Activated naive CD4-positive, alpha-beta T cell treated with anti-CD3 and anti-CD28 coated beads, Interleukin-2, amount 50 U/mL, for 72 hours (primary cell): ENCODE data around the gene ZBTB8A. TPM values are rescaled to one million over a fixed set of nuclear protein-coding genes. Genes with fewer than 3 reads are reported as not detected.
"Not testable (repeated sequence)": the region's sequence is repeated elsewhere in the genome, so short reads cannot be mapped to it uniquely, and the experiment has no call there.

ENCODE experiments used
- ATAC-seq, 2 donors: fragments of 150-1000 bp; cut with Tn5 transposase; 2 replicates each; pipeline ENCODE4 v1.10.0; 2021; ENCODE audit warnings: mild to moderate bottlenecking in 2 of 2, moderate library complexity in 2 of 2
- DNase-seq, 2 donors: peaks; one replicate each; pipeline ENCODE4 v3.0.0; 2021 to 2022; ENCODE audit warnings: low spot score in 2 of 2
- H3K27ac Mint-ChIP-seq, 2 donors: one replicate each; pipeline ENCODE4 v1.8.0; 2022; ENCODE audit warnings: mild to moderate bottlenecking in 2 of 2, mixed read lengths in 2 of 2
- H3K36me3 Mint-ChIP-seq, 2 donors: one replicate each; pipeline ENCODE4 v1.8.0; 2022; ENCODE audit warnings: mixed read lengths in 2 of 2
- H3K9me3 Mint-ChIP-seq, 2 donors: one replicate each; pipeline ENCODE4 v1.8.0; 2022; ENCODE audit warnings: mixed read lengths in 2 of 2
- total RNA-seq, 2 donors: library from RNA; stranded (reverse); gene quantifications; one replicate each; pipeline ENCODE4 v1.2.3, GENCODE V29; 2022

Gene ZBTB8A
- total RNA-seq, 2 donors from 2014 or later: 0.16 to 0.18 TPM

DNA sequence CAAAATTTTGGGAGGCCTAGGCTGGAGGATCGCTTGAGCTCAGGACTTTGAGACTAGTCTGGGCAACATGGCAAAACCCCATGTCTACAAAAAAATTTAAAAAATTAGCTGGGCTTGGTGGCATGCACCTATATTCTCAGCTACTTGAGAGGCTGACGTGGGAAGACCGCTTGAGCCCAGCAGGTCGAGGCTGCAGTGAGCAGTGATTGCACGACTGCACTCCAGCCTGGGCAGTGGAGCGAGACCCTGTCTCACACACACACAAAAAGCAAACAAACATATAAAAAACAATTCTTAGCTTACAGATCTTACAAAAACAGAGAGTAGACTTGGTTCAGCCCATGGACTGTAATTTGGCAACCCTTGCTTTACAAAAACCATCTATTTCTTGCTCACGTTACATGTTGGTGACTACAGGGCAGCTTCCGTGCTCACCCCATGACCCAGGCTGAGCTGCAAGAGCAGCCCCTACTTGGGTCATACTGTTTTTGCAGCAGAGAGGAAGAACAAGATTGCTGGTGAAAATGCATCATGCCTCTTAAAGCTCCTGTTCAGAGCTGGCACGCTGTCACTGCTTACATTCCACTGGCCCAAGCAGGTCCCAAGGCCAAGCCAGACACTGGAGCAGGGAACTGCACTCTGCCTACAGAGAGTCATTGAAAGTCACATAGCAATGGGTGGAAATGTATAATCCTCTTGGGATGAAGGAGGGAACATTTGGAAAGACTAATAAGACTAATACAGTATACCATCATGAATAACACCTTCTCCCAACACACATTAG is 13.4 kb upstream of the ZBTB8A start:
- no peaks in the 10 kb centered on the region for H3K9me3 Mint-ChIP-seq

GRCh38 chr1:32528550-32528949 is 10.7 kb upstream of the ZBTB8A start:
- H3K9me3 Mint-ChIP-seq, H3K27ac Mint-ChIP-seq, H3K36me3 Mint-ChIP-seq, DNase-seq, ATAC-seq: not testable (repeated sequence)

More for the DNA sequence above, 13.4 kb upstream of the ZBTB8A start:
- Mint-ChIP-seq H3K27ac (no peak overlapping the region), H3K36me3 (no peaks in the 10 kb centered on the region)
- ATAC-seq (no peak), DNase-seq (no peak)

- Mint-ChIP-seq H3K9me3 (no peaks in the 10 kb centered on the region), H3K27ac (no peak overlapping the region)
- ATAC-seq: no peak
These were observed 5.4 kb upstream of the ZBTB8A start for GRCh38 chr1:32533792-32534327.

GRCh38 chr1:32536117-32536516 is 3.1 kb upstream of the ZBTB8A start:
- DNase-seq: no peak

More at GRCh38 chr1:32533792-32534327, 5.4 kb upstream of the ZBTB8A start:
- no peak for DNase-seq
- H3K36me3 Mint-ChIP-seq: peaks cover 1 to 2% of the 10 kb centered on the region in 2 donors

GRCh38 chr1:32536764-32537163 is 2.5 kb upstream of the ZBTB8A start:
- DNase-seq: no peak
- peaks cover 5 to 12% of the 10 kb centered on the region in 2 donors for H3K36me3 Mint-ChIP-seq

More at GRCh38 chr1:32536117-32536516, 3.1 kb upstream of the ZBTB8A start:
- Mint-ChIP-seq H3K27ac (no peak overlapping the region), H3K9me3 (no peaks in the 10 kb centered on the region), H3K36me3 (peaks cover 5 to 12% of the 10 kb centered on the region in 2 donors)
- no peak for ATAC-seq

DNA sequence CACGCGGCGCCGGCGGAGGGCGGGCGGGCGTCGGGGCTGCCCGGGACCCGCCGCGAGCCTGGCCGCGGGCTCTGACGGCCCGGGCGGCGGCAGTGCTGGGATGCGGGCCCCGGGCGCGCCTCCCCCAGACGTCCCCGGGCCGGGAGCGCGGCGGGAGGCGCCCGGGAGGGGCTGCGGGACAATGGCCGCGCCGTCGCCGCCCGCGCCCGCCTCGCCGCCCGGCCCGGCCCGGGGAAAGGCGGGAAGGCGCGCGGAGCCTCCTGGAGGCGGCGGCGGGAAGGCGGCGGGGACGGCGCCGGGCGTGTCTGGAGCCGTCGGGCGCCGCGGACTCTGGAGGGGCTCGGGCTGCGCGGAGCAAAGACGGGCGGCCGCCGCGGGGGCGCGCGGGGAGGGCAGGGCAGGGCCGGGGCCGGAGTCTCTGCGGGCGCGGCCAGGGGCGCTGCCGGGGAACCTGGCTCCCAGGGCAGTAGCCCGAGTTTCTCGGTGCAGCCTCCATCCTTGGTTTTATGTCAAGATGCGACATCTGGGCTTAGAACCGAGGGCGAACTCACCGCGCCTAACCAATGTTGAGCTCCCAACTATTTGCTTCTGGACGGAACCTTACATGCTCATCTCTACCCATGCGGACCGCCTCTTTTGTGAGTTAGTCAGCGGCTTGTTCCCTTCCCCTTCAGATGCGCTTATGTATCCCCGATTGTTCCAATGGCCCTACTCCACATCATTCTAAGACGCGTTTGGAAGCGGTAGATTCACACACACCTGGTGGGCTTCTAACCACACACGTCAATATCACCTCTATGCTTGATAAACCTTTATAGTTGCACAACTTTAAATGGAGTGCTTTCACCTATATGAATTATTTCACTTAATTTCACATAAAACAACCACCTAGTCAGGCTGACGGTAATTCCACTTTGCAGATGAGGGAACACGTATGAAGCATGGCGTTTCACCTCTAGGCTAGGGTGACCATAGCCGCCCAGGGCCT is 651 bp downstream of the ZBTB8A start:
- ATAC-seq (peak; percentile 74 to 76), DNase-seq (peak; percentile 9 to 54)
- peak overlapping the region in 1 of 2 donors; percentile 37 for H3K27ac Mint-ChIP-seq
- no peaks in the 10 kb centered on the region for H3K9me3 Mint-ChIP-seq
- peaks cover 5 to 12% of the 10 kb centered on the region in 2 donors for H3K36me3 Mint-ChIP-seq

More at GRCh38 chr1:32536764-32537163, 2.5 kb upstream of the ZBTB8A start:
- ATAC-seq: no peak
- H3K27ac Mint-ChIP-seq: no peak overlapping the region
- H3K9me3 Mint-ChIP-seq: no peaks in the 10 kb centered on the region

GRCh38 chr1:32540605-32541004 is 1.4 kb downstream of the ZBTB8A start:
- Mint-ChIP-seq H3K36me3 (peaks cover 5 to 12% of the 10 kb centered on the region in 2 donors), H3K9me3 (no peaks in the 10 kb centered on the region), H3K27ac (no peak overlapping the region)
- ATAC-seq (no peak), DNase-seq (no peak)

GRCh38 chr1:32541064-32541566 is 1.9 kb downstream of the ZBTB8A start:
- Mint-ChIP-seq H3K36me3 (peaks cover 5 to 12% of the 10 kb centered on the region in 2 donors), H3K27ac (no peak overlapping the region), H3K9me3 (no peaks in the 10 kb centered on the region)
- DNase-seq (no peak), ATAC-seq (no peak)

DNA sequence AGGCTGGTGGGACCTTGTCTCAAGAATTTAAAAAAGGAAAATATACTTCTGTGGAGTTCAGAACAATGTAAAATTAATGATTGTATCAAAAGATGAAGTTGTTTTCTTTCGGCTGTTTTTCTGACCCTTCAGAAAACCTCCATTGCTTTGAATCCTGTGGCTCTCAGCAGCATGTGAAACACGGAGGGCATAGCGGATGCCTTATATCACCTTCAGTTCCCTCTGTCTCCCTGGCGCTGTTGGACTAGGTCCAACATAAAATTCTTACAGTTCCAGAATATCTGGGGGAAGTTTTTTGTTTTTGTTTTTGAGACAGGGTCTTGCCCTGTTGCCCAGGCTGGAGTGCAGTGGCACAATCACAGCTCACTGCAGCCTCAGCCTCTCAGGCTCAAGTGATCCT is 7.4 kb downstream of the ZBTB8A start:
- no peak overlapping the region for H3K27ac Mint-ChIP-seq
- no peak for DNase-seq
- H3K36me3 Mint-ChIP-seq: no peaks in the 10 kb centered on the region
- ATAC-seq: no peak
- H3K9me3 Mint-ChIP-seq: no peaks in the 10 kb centered on the region

DNA sequence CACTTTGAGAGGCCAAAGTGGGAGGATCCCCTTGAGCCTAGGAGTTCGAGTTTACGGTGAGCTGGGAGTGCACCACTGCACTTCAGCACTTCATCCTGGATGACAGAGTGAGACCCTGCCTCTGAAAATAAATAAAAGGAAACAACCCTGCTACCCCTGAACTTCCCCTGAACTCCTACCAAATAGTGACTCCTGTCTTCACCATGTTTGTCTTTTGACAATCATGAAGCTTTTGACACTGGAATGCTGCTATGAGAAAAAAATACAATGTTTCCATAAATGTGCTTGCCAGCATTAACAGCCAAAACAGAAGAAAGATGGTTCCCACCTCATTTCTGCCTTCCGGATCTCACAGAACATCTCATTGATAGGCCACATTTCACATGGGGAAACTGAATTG is 10.4 kb downstream of the ZBTB8A start:
- Mint-ChIP-seq H3K27ac (peak overlapping the region in 1 of 2 donors; percentile 8), H3K36me3 (no peaks in the 10 kb centered on the region), H3K9me3 (no peaks in the 10 kb centered on the region)
- no peak for DNase-seq
- ATAC-seq: no peak

GRCh38 chr1:32554288-32554687 is 15.1 kb downstream of the ZBTB8A start:
- Mint-ChIP-seq H3K27ac (no peak overlapping the region), H3K36me3 (no peaks in the 10 kb centered on the region), H3K9me3 (no peaks in the 10 kb centered on the region)
- ATAC-seq: no peak
- no peak for DNase-seq

DNA sequence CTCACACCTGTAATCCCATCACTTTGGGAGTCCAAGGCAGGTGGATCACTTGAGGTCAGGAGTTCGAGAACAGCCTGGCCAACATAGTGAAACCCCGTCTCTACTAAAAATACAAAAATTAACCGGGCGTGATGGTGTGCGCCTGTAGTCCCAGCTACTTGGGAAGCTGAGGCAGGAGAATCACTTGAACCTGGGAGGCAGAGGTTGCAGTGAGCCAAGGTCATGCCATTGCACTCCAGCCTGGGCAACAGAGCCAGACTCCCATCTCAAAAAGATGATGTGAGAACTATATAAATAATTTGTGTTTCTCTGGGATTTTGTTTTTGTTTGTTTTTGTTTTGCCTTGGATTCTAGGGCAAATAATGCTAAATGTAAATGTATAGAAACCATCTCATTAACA is 17.8 kb downstream of the ZBTB8A start:
- not testable (repeated sequence) for H3K36me3 Mint-ChIP-seq, DNase-seq, ATAC-seq, H3K27ac Mint-ChIP-seq, H3K9me3 Mint-ChIP-seq

DNA sequence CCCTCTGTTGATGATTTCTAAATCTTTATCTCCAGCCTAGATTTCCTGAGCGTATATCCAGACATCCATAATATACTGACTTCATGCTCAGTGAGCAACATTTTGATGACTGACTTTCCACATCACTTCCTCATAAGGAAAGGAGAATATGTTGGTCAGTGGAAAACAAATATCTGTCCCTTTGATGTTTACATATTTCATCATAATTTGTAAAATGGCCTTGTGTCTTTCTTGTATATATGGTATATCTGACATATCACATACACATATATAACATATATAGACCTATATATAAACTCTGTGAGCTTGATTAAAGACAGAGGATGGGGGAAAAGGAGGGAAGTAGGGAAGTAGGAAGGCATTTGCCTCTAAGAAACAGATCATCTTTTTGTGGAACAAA is 18.6 kb downstream of the ZBTB8A start:
- Mint-ChIP-seq H3K27ac (no peak overlapping the region), H3K9me3 (no peaks in the 10 kb centered on the region), H3K36me3 (no peaks in the 10 kb centered on the region)
- ATAC-seq: no peak
- no peak for DNase-seq

DNA sequence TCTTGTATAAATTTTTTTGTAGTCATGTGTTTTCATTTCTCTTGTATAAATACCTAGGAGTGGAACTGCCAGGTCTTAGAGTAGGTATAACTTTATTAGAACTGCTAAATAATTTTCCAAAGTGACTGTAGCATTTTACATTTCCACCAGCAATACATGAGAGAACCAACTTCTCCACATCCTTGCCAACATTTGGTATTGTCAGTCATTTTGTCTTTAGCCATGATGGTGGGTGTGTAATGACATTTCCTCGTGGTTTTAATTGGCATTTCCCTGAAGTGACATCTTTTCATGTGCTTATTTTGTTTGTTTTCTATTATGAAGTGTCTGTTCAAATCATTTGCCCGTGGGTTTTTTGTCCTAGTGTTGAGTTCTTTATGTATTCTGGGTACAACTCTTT is 29.7 kb downstream of the ZBTB8A start:
- H3K9me3 Mint-ChIP-seq: no peaks in the 10 kb centered on the region
- no peaks in the 10 kb centered on the region for H3K36me3 Mint-ChIP-seq
- ATAC-seq (no peak), DNase-seq (no peak)
- no peak overlapping the region for H3K27ac Mint-ChIP-seq

DNA sequence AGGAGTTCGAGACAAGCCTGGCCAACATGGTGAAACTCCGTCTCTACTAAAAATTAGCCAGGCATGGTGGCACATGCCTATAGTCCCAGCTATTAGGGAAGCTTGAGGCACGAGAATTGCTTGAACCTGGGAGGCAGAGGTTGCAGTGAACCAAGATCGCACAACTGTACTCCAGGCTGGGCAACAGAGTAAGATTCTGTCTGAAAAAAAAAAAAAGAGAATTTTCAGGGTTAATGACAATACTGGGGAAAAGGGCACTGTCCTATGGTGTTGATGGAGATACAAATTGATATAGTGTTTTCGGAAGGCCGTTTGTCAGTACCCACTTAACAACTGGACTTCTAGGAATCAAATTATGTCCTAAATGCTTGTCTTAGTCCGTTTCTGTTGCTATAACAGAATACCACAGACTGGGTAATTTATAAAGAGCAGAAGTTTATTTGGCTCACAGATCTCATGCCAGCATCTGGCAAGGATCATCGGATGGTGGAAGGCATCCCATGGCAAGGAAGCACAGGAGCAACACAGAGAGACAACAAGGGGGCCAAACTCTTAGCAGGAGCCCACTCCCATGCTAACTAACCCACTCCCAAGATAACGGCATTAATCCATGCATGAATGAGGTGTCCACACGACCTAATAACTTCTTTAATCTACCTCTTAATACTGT is 41.3 kb downstream of the ZBTB8A start:
- DNase-seq: no peak
- Mint-ChIP-seq H3K27ac (no peak overlapping the region), H3K36me3 (no peaks in the 10 kb centered on the region), H3K9me3 (no peaks in the 10 kb centered on the region)
- ATAC-seq: peak; percentile 28 to 75

GRCh38 chr1:32592943-32593342 is 53.7 kb downstream of the ZBTB8A start:
- H3K27ac Mint-ChIP-seq: no peak overlapping the region
- DNase-seq (no peak), ATAC-seq (no peak)

More at GRCh38 chr1:32592943-32593342, 53.7 kb downstream of the ZBTB8A start:
- H3K9me3 Mint-ChIP-seq: no peaks in the 10 kb centered on the region
- H3K36me3 Mint-ChIP-seq: no peaks in the 10 kb centered on the region
